ENCODE results near the gene PTPRD. TPM values are rescaled to one million over a fixed set of nuclear protein-coding genes. Genes with fewer than 3 reads are reported as not detected.

The PTPRD gene
- total and polyA plus RNA-seq, 10 donors = 0.08 to 11.7 (median 2.9) TPM

- Histone ChIP-seq H3K27me3 (replicated peaks in 1 of 7) (no peaks in the 10 kb centered on the region), H3K4me1 (no peaks in the 10 kb centered on the region), H3K36me3 (no peaks in the 10 kb centered on the region), H3K4me3 (no peak overlapping the region), H3K9me3 (no peaks in the 10 kb centered on the region), H3K27ac (no peak overlapping the region)
- TF ChIP-seq CTCF (IDR thresholded peaks at IDR 0.05 in 8 of 11, conservative IDR thresholded peaks at IDR 0.05 in 3 of 11) (no peak), POLR2AphosphoS5 (IDR thresholded peaks at IDR 0.05) (no peak), POLR2A (IDR thresholded peaks at IDR 0.05) (no peak)
- intact Hi-C loops (cut with DNase I; ENCODE audit: low total_unique reads) = no loop called here
- no peak for DNase-seq
- 83 to 93% (median 86%) methylated on average over 3 of the region's 3 CpGs for WGBS, 5 donors
Observed at GRCh38 chr9:8297047-8297446, 2315.8 kb downstream of the PTPRD start.

GRCh38 chr9:8292657-8293056 lies 2320.1 kb downstream of the PTPRD start:
- H3K27me3 ChIP-seq (replicated peaks in 1 of 7) = no peaks in the 10 kb centered on the region
- H3K4me3 ChIP-seq = no peak overlapping the region
- DNase-seq = no peak
- intact Hi-C loops (cut with DNase I; ENCODE audit: low total_unique reads) = no loop called here
- H3K36me3 ChIP-seq = no peaks in the 10 kb centered on the region
- no peak overlapping the region for H3K27ac ChIP-seq
- no peak for TF ChIP-seq POLR2AphosphoS5 (IDR thresholded peaks at IDR 0.05)
- no peak for TF ChIP-seq CTCF (IDR thresholded peaks at IDR 0.05 in 8 of 11, conservative IDR thresholded peaks at IDR 0.05 in 3 of 11)
- TF ChIP-seq POLR2A (IDR thresholded peaks at IDR 0.05) = no peak
- H3K4me1 ChIP-seq = no peaks in the 10 kb centered on the region
- 81 to 91% (median 88%) methylated on average over 4 of the region's 4 CpGs for WGBS, 5 donors
- no peaks in the 10 kb centered on the region for H3K9me3 ChIP-seq

DNA sequence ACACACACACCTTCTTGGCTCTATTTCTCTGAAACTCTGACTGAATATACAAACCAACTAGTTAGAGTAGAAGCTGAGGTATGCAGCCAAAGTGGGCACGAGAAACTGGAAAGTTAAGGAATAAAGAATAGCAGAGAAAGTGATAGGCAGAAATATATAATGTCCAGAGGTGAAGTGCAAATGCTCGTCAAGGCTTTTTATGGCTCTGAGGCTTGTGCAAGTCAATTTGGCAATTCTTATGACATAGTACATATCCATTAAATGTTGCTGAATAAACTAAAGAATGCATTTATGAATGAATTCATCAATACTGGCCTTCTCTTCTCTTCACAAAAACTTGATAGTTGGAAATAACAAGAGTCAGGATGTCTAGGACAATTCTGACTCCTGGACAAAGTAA lies 2323.1 kb downstream of the PTPRD start:
- Histone ChIP-seq H3K4me1 (no peaks in the 10 kb centered on the region), H3K4me3 (no peak overlapping the region), H3K27ac (no peak overlapping the region), H3K27me3 (replicated peaks in 1 of 7) (no peaks in the 10 kb centered on the region), H3K9me3 (no peaks in the 10 kb centered on the region), H3K36me3 (no peaks in the 10 kb centered on the region)
- WGBS, 5 donors = 73 to 86% (median 82%) methylated on average over 2 of the region's 2 CpGs
- intact Hi-C loops (cut with DNase I; ENCODE audit: low total_unique reads) = no loop called here
- no peak for TF ChIP-seq POLR2A (IDR thresholded peaks at IDR 0.05)
- no peak for DNase-seq

GRCh38 chr9:8287970-8288369 lies 2324.8 kb downstream of the PTPRD start:
- no peaks in the 10 kb centered on the region for H3K36me3 ChIP-seq
- no peaks in the 10 kb centered on the region for H3K27me3 ChIP-seq (replicated peaks in 1 of 7)
- TF ChIP-seq CTCF (IDR thresholded peaks at IDR 0.05 in 8 of 11, conservative IDR thresholded peaks at IDR 0.05 in 3 of 11) (no peak), POLR2A (IDR thresholded peaks at IDR 0.05) (no peak), POLR2AphosphoS5 (IDR thresholded peaks at IDR 0.05) (no peak)
- WGBS, 5 donors = 63 to 86% (median 72%) methylated on average over 2 of the region's 2 CpGs
- no peak for DNase-seq
- no peak overlapping the region for H3K4me3 ChIP-seq
- intact Hi-C loops (cut with DNase I; ENCODE audit: low total_unique reads) = no loop called here
- H3K9me3 ChIP-seq = no peaks in the 10 kb centered on the region
- H3K27ac ChIP-seq = no peak overlapping the region
- H3K4me1 ChIP-seq = no peaks in the 10 kb centered on the region

- no peaks in the 10 kb centered on the region for H3K9me3 ChIP-seq
- H3K4me1 ChIP-seq = no peaks in the 10 kb centered on the region
- intact Hi-C loops (cut with DNase I; ENCODE audit: low total_unique reads) = no loop called here
- no peak for DNase-seq
- no peaks in the 10 kb centered on the region for H3K27me3 ChIP-seq (replicated peaks in 1 of 7)
- WGBS, 5 donors = 78 to 92% (median 87%) methylated on average over 2 of the region's 2 CpGs
- H3K4me3 ChIP-seq = no peak overlapping the region
- H3K36me3 ChIP-seq = no peaks in the 10 kb centered on the region
- H3K27ac ChIP-seq = no peak overlapping the region
- TF ChIP-seq POLR2AphosphoS5 (IDR thresholded peaks at IDR 0.05) (no peak), CTCF (IDR thresholded peaks at IDR 0.05 in 8 of 11, conservative IDR thresholded peaks at IDR 0.05 in 3 of 11) (no peak), POLR2A (IDR thresholded peaks at IDR 0.05) (no peak)
Observed at GRCh38 chr9:8287501-8287900, 2325.3 kb downstream of the PTPRD start.
